ENCODE measurements around the gene NCAN. TPM values are rescaled to one million over a fixed set of nuclear protein-coding genes. Genes with fewer than 3 reads are reported as not detected.

NCAN gene
- total and polyA plus RNA-seq, 2 of the 13 experiments (the other 11 are each of a cell fraction or from before 2014, with no cell fraction given): not detected

DNA sequence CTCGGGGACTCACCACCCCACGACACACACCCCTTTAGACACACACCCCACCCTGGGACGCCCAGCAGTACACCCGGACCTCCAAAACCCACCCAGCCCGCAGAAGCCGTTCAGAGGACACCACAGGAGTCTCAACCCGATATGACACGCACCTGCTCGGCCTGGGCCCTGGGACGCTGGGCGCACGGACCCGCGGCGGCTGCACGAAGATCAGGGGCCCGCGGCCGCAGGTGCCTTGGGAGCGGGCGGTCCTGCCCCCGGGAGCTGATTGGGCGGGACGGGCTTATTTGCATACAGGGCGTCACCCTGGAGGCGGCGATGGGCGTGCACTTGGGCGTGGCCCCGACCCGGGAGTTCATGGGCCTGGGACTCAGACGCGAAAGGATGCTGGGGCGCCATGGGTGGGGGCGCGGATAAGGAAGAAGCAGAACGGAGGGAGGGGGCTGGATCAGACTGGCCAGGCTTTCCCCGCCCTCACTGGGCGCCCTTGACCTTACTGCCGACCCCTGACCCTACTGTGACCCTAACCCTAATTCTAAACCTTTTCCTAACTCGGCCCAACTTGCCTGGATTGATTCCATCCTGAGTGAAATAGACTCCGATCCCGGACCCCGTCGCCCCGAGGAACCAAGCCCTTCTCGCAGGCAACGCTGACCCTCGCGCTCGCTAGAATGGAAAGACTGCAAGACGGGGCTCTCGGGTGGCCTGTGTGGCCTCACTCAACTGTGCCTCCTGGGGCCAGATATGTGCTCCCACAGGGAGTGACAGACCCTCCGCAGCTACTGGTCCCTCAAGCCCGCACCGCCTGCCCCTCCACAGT lies 41.5 kb upstream of the NCAN start, which contains the start of gene MEF2B (continued):
- TF ChIP-seq, protein P1, sequence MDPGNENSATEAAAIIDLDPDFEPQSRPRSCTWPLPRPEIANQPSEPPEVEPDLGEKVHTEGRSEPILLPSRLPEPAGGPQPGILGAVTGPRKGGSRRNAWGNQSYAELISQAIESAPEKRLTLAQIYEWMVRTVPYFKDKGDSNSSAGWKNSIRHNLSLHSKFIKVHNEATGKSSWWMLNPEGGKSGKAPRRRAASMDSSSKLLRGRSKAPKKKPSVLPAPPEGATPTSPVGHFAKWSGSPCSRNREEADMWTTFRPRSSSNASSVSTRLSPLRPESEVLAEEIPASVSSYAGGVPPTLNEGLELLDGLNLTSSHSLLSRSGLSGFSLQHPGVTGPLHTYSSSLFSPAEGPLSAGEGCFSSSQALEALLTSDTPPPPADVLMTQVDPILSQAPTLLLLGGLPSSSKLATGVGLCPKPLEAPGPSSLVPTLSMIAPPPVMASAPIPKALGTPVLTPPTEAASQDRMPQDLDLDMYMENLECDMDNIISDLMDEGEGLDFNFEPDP (CRISPR knock-in tag; conservative IDR thresholded peaks at IDR 0.05): no peak
- TF ChIP-seq, protein P2, sequence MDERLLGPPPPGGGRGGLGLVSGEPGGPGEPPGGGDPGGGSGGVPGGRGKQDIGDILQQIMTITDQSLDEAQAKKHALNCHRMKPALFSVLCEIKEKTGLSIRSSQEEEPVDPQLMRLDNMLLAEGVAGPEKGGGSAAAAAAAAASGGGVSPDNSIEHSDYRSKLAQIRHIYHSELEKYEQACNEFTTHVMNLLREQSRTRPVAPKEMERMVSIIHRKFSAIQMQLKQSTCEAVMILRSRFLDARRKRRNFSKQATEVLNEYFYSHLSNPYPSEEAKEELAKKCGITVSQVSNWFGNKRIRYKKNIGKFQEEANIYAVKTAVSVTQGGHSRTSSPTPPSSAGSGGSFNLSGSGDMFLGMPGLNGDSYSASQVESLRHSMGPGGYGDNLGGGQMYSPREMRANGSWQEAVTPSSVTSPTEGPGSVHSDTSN (CRISPR knock-in tag; IDR thresholded peaks at IDR 0.05): no peak
- TF ChIP-seq AGO2 (optimal IDR thresholded peaks at IDR 0.05; ENCODE audit: low read depth, low read length) (peak; percentile 88), ZIK1 (CRISPR knock-in tag; IDR thresholded peaks at IDR 0.05; ENCODE audit: borderline replicate concordance, low read depth) (no peak; the same call in 1 of the 2 replicates), ZNF235 (CRISPR knock-in tag; IDR thresholded peaks at IDR 0.05; ENCODE audit: borderline replicate concordance) (no peak), PLRG1 (conservative IDR thresholded peaks at IDR 0.05) (no peak), BRCA1 (CRISPR knock-in tag; IDR thresholded peaks at IDR 0.05) (no peak), MTA3 (CRISPR knock-in tag; IDR thresholded peaks at IDR 0.05) (no peak), ZNF564 (CRISPR knock-in tag; IDR thresholded peaks at IDR 0.05) (no peak), ONECUT2 (CRISPR knock-in tag; IDR thresholded peaks at IDR 0.05) (no peak), JDP2 (CRISPR knock-in tag; IDR thresholded peaks at IDR 0.05; ENCODE audit: borderline replicate concordance) (no peak), SOX5 (CRISPR knock-in tag; IDR thresholded peaks at IDR 0.05; ENCODE audit: borderline replicate concordance) (no peak), PHF5A (CRISPR knock-in tag; IDR thresholded peaks at IDR 0.05; ENCODE audit: low read depth, unreplicated experiment) (no peak), GTF3A (CRISPR knock-in tag; conservative IDR thresholded peaks at IDR 0.05) (no peak), ZNF839 (CRISPR knock-in tag; IDR thresholded peaks at IDR 0.05; ENCODE audit: borderline replicate concordance) (no peak), RBFOX2 (IDR thresholded peaks at IDR 0.05; ENCODE audit: low read depth, low read length) (peak; percentile 76), ZKSCAN8 (CRISPR knock-in tag; IDR thresholded peaks at IDR 0.05; ENCODE audit: borderline replicate concordance) (no peak), MBNL3 (CRISPR knock-in tag; conservative IDR thresholded peaks at IDR 0.05) (no peak), ZNF207 (IDR thresholded peaks at IDR 0.05; ENCODE audit: borderline replicate concordance) (no peak)
- TF ChIP-seq, protein P3, sequence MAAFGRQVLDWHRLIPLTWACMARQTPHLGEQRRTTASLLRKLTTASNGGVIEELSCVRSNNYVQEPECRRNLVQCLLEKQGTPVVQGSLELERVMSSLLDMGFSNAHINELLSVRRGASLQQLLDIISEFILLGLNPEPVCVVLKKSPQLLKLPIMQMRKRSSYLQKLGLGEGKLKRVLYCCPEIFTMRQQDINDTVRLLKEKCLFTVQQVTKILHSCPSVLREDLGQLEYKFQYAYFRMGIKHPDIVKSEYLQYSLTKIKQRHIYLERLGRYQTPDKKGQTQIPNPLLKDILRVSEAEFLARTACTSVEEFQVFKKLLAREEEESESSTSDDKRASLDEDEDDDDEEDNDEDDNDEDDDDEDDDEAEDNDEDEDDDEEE (CRISPR knock-in tag; IDR thresholded peaks at IDR 0.05): no peak
- TF ChIP-seq, protein P4, sequence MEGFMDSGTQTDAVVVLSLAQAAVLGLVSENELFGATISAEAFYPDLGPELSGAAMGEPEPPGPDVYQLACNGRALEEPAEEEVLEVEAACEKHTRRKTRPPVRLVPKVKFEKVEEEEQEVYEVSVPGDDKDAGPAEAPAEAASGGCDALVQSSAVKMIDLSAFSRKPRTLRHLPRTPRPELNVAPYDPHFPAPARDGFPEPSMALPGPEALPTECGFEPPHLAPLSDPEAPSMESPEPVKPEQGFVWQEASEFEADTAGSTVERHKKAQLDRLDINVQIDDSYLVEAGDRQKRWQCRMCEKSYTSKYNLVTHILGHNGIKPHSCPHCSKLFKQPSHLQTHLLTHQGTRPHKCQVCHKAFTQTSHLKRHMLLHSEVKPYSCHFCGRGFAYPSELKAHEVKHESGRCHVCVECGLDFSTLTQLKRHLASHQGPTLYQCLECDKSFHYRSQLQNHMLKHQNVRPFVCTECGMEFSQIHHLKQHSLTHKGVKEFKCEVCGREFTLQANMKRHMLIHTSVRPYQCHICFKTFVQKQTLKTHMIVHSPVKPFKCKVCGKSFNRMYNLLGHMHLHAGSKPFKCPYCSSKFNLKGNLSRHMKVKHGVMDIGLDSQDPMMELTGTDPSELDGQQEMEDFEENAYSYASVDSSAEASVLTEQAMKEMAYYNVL (CRISPR knock-in tag; IDR thresholded peaks at IDR 0.05; ENCODE audit: borderline replicate concordance): no peak
- TF ChIP-seq, protein P5, sequence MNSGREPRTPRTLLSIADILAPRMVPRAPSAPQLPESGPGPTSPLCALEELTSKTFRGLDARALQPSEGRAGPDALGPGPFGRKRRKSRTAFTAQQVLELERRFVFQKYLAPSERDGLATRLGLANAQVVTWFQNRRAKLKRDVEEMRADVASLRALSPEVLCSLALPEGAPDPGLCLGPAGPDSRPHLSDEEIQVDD (CRISPR knock-in tag; IDR thresholded peaks at IDR 0.05; ENCODE audit: borderline replicate concordance): no peak
- TF ChIP-seq, protein P6, sequence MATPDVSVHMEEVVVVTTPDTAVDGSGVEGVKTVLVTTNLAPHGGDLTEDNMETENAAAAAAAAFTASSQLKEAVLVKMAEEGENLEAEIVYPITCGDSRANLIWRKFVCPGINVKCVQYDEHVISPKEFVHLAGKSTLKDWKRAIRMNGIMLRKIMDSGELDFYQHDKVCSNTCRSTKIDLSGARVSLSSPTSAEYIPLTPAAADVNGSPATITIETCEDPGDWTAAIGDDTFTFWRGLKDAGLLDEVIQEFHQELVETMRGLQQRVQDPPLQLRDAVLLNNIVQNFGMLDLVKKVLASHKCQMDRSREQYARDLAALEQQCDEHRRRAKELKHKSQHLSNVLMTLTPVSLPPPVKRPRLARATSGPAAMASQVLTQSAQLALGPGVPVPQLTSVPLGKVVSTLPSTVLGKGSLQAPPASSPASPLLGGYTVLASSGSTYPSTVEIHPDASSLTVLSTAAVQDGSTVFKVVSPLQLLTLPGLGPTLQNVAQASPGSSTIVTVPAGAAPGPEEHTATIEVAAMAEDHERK (CRISPR knock-in tag; IDR thresholded peaks at IDR 0.05; ENCODE audit: low read depth): no peak

All from HepG2 (cell line).